HS-27A (cell line): ENCODE results near the gene CD247.
A peak's percentile ranks its signal among the peaks of the same experiment; 100 is the strongest.

Experiments
- DNase-seq: peaks from one replicate; pipeline ENCODE4 v3.0.0-alpha.2; 2012; ENCODE audit warnings: low read depth, missing footprints

Gene CD247

GRCh38 chr1:167542109-167543032 lies 24.0 kb upstream of the CD247 start:
- no peak for DNase-seq

GRCh38 chr1:167541610-167542009 lies 23.3 kb upstream of the CD247 start:
- no peak for DNase-seq

- DNase-seq, result no peak
Observed at GRCh38 chr1:167541003-167541402, 22.7 kb upstream of the CD247 start.

GRCh38 chr1:167538657-167539056 lies 20.3 kb upstream of the CD247 start:
- no peak for DNase-seq

GRCh38 chr1:167533851-167534300 lies 15.5 kb upstream of the CD247 start:
- peak; percentile 14 for DNase-seq

GRCh38 chr1:167532964-167533824 lies 14.9 kb upstream of the CD247 start:
- no peak for DNase-seq

DNA sequence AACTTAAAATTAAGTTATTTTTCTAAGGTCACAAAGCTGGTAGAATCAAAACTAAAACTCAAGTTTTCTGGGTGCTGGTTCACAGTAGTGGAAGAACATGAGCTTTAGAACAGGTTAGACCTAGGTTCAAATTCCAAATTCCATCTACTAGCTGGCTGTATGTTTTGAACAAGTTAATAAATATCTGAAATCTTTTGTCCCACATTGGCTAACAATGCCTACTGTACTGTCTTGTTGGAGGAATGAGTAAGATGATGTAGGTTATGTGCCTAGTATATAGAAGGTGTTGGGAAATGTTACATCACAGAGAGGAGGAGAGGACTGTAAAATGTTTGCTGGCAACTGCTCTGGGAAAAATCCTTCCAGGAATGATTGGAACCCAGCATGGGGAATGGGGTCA lies 14.0 kb upstream of the CD247 start:
- no peak for DNase-seq

GRCh38 chr1:167529829-167530474 lies 11.6 kb upstream of the CD247 start:
- DNase-seq, result no peak

DNA sequence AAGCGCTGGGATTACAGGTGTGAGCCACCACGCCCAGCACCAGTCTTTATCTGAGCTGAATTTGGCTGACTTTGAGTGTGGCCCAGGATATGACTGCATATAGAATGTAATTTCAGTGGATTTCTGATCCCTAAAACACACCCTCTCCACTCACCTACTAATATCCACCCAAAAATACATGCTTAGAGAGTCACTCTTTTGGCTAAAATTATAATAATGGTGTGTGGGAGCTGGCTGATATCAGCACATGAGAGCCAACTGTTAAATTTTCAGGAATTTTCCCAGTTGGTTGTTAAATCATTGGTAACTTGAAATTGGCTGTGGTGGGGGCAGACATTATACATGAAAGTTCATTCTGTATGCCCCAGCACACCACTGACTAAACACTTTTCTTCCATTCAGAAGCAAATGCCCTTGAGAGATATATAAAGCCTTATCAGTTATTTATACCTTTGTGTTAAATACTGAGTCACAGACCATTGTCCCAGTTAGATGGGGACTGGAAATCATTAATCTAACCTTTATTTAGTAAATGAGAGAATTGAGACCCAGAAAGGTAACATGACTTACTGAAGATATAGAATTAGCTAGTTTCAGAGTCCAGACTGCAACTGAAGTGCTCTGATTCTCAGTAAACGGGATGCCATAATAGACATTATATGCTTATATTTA lies 9.9 kb upstream of the CD247 start:
- DNase-seq, result no peak

GRCh38 chr1:167526667-167527383 lies 8.5 kb upstream of the CD247 start:
- DNase-seq, result no peak

DNA sequence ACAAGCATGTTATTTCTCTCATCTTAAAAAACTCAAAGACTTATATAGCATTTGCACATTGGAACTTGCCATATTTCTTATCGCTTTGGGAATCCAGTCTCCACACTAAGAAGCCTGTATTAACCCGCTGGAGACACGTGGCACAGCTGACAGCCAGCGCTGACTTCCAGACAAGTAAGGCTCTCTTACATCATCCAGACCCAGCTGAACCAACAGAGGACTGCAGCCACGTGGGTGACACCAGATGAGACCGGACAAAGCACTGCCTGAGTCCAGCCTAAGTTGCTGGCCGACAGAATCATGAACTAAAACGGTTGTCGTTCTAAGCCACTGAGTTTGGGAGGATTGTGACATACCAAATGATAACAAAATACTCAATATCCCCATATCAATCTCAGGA lies 6.3 kb upstream of the CD247 start:
- DNase-seq, result no peak

- no peak for DNase-seq
Observed at GRCh38 chr1:167522246-167522645, 3.9 kb upstream of the CD247 start.

- DNase-seq, result no peak
Observed at GRCh38 chr1:167520711-167521206, 2.4 kb upstream of the CD247 start.

GRCh38 chr1:167517535-167518330 lies 596 bp downstream of the CD247 start:
- no peak for DNase-seq

GRCh38 chr1:167516404-167517388 lies 1.6 kb downstream of the CD247 start:
- DNase-seq, result no peak

- DNase-seq, result no peak
Observed at GRCh38 chr1:167515893-167516321, 2.4 kb downstream of the CD247 start.

GRCh38 chr1:167515461-167515860 lies 2.9 kb downstream of the CD247 start:
- no peak for DNase-seq

DNA sequence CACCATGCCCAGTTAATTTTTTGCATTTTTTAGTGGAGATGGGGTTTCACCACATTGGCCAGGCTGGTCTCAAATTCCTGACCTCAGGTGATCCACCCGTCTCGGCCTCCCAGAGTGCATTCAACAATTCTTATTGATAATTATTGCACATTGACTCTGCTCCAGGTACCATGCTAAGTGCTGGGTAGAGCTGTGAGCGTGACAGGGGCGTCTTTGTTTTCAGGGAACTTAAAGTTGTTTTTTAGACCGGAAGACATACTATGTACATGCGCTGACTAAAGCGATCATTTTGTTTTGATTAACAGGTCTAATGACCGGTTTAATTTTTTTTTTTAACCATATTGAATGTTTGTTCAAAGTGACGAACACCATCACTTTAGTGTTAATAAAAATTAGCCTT lies 4.0 kb downstream of the CD247 start:
- no peak for DNase-seq
